Lower leg skin (tissue), 4 donors: ENCODE results near the gene SPDL1. TPM values are rescaled to one million over a fixed set of nuclear protein-coding genes. Genes with fewer than 3 reads are reported as not detected.

Experiments used
- DNase-seq, 2 donors: peaks; one replicate each; pipeline ENCODE4 v3.0.0-alpha.2; 2019; ENCODE audit warnings: low spot score in 2 of 2
- H3K4me3 ChIP-seq: fragments of 200-600 bp; sonication (generic); 2 replicates; pipeline ENCODE4 v1.5.1; 2017; ENCODE audit warnings: mild to moderate bottlenecking, low read depth; ENCODE audit not compliant: poor library complexity, severe bottlenecking
- CTCF ChIP-seq, 3 donors: fragments of 450-650 bp; IDR thresholded peaks; one replicate each; pipeline ENCODE4 v1.5.1; 2016; ENCODE audit warnings: antibody characterized with exemption in 3 of 3, mild to moderate bottlenecking in 3 of 3, moderate library complexity in 2 of 3
- POLR2A ChIP-seq, 2 donors: fragments of 450-650 bp; IDR thresholded peaks; one replicate each; pipeline ENCODE4 v1.6.1; 2016 to 2017; ENCODE audit warnings: antibody characterized with exemption in 2 of 2, mild to moderate bottlenecking in 1 of 2, moderate library complexity in 1 of 2
- WGBS, 2 donors: methylation state at CpG; one replicate each; pipeline ENCODE4 v1.1.5; 2018; 5-methylcytosine and 5-hydroxymethylcytosine counted together
- intact Hi-C: fragments of 100-400 bp; cut with DNase I; formaldehyde crosslinking; loops from one replicate; pipeline ENCODE4 v1.15.0; 2023; ENCODE audit warnings: low total_unique reads
- total RNA-seq, 4 donors: library from RNA; depleted of rRNA; stranded (reverse); fragments of >200 nt; gene quantifications; one replicate each; pipeline ENCODE4 v1.1.0, GENCODE V29; 2016

Gene SPDL1
- total RNA-seq, 4 donors from 2014 or later, result 3.2 to 12.4 (median 5.2) TPM

DNA sequence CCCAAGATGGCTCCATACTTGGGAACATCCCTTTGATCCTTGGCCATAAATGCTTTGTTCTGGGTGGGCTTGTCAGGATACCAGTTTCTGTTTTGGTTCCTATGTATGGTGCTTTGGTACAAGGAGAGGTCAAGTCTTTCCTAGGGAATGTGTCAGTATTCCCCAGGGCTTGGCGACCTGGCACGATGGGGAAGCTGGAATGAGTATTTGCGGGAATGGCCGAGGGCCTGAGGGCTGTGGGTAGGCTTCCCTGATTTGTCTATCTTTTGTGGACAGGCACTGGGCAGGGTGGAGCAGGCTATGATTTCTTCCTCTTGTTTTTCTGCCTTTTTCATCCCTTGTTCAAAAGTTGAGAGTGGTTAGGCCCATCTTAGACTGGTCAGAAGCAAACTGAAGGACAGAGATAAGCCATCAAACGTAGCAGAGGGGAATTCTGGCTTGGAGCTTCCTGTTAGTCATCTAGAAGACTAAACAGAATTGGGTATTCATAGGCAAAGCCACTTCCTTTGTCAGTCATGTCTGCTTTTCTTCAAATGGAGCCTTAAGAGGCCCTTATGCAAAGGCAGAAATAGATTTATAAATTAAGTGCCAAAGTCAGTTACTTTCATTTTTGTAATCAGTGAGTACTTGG, 67.2 kb downstream of the SPDL1 start:
- WGBS, 2 donors, result 78 to 83% methylated on average over 5 of the region's 5 CpGs
- TF ChIP-seq POLR2A (IDR thresholded peaks at IDR 0.05) (no peak), CTCF (IDR thresholded peaks at IDR 0.05) (no peak)
- intact Hi-C loops, result no loop called here
- DNase-seq, result no peak
- H3K4me3 ChIP-seq, result no peak overlapping the region

GRCh38 chr5:169651526-169651925, 68.0 kb downstream of the SPDL1 start:
- TF ChIP-seq CTCF (IDR thresholded peaks at IDR 0.05) (no peak), POLR2A (IDR thresholded peaks at IDR 0.05) (no peak)
- no peak overlapping the region for H3K4me3 ChIP-seq
- DNase-seq, result no peak
- 47 to 54% methylated on average over 5 of the region's 5 CpGs for WGBS, 2 donors
- intact Hi-C loops, result no loop called here

- TF ChIP-seq CTCF (IDR thresholded peaks at IDR 0.05) (no peak), POLR2A (IDR thresholded peaks at IDR 0.05) (no peak)
- intact Hi-C loops, result no loop called here
- DNase-seq, result no peak
- no peak overlapping the region for H3K4me3 ChIP-seq
- WGBS, 2 donors, result 9 to 18% methylated on average over 1 of the region's 1 CpG
Observed at GRCh38 chr5:169652057-169652456, 68.5 kb downstream of the SPDL1 start.

GRCh38 chr5:169653091-169653490, 69.5 kb downstream of the SPDL1 start:
- WGBS, 2 donors, result 82 to 90% methylated on average over 5 of the region's 5 CpGs
- intact Hi-C loops, result no loop called here
- DNase-seq, result no peak
- no peak overlapping the region for H3K4me3 ChIP-seq
- TF ChIP-seq CTCF (IDR thresholded peaks at IDR 0.05), result no peak
- TF ChIP-seq POLR2A (IDR thresholded peaks at IDR 0.05), result no peak

Other genes starting within 250 kb of the SPDL1 start
- gene DOCK2, start 53.5 kb downstream of the SPDL1 start, total RNA-seq, result 1 to 10 TPM; 3.1 to 3.9 (median 3.3) TPM